Fibroblast of pulmonary artery (primary cell): Measurements from ENCODE around the gene CCDC50.

Experiments used
- DNase-seq: peaks from one replicate; pipeline ENCODE4 v3.0.0-alpha.2; 2010; ENCODE audit warnings: low read depth
- H3K4me3 ChIP-seq: replicated peaks from 2 replicates; pipeline ENCODE4 v1.5.1; 2011; ENCODE audit warnings: low read depth, mild to moderate bottlenecking, control low read depth, low read length, moderate library complexity
- CTCF ChIP-seq: IDR thresholded peaks from 2 replicates; pipeline ENCODE4 v1.5.1; 2011; ENCODE audit warnings: mild to moderate bottlenecking, control low read depth, low read length, inconsistent platforms; ENCODE audit errors: missing control alignments

CCDC50 gene

GRCh38 chr3:191353022-191353777 is 24.0 kb downstream of the CCDC50 start:
- DNase-seq = no peak
- no peak for TF ChIP-seq CTCF
- no peak overlapping the region for H3K4me3 ChIP-seq

- TF ChIP-seq CTCF = no peak
- no peak overlapping the region for H3K4me3 ChIP-seq
- no peak for DNase-seq
These were observed 26.2 kb downstream of the CCDC50 start for GRCh38 chr3:191355406-191355805.

- no peak overlapping the region for H3K4me3 ChIP-seq
- TF ChIP-seq CTCF = no peak
- peak; percentile 68 for DNase-seq
These were observed 27.6 kb downstream of the CCDC50 start for GRCh38 chr3:191356631-191357439.

- no peak for TF ChIP-seq CTCF
- DNase-seq = no peak
- H3K4me3 ChIP-seq = no peak overlapping the region
These were observed 28.7 kb downstream of the CCDC50 start for GRCh38 chr3:191357909-191358308.

- H3K4me3 ChIP-seq = no peak overlapping the region
These were observed 29.7 kb downstream of the CCDC50 start for GRCh38 chr3:191358929-191359328.

GRCh38 chr3:191360620-191361019 is 31.4 kb downstream of the CCDC50 start:
- no peak overlapping the region for H3K4me3 ChIP-seq
- no peak for TF ChIP-seq CTCF
- DNase-seq = no peak

More at GRCh38 chr3:191358929-191359328, 29.7 kb downstream of the CCDC50 start:
- no peak for TF ChIP-seq CTCF
- DNase-seq = no peak
